ENCODE data around the gene CMTM7. TPM values are rescaled to one million over a fixed set of nuclear protein-coding genes. Genes with fewer than 3 reads are reported as not detected.
A peak's percentile ranks its signal among the peaks of the same experiment; 100 is the strongest.

Gene CMTM7
- total and polyA plus RNA-seq, 2 of the 13 experiments (the other 11 are each of a cell fraction or from before 2014, with no cell fraction given): 20.9 to 21.4 TPM

GRCh38 chr3:32391643-32392535, at the start of gene CMTM7 (continued):
- TF ChIP-seq, protein P1, sequence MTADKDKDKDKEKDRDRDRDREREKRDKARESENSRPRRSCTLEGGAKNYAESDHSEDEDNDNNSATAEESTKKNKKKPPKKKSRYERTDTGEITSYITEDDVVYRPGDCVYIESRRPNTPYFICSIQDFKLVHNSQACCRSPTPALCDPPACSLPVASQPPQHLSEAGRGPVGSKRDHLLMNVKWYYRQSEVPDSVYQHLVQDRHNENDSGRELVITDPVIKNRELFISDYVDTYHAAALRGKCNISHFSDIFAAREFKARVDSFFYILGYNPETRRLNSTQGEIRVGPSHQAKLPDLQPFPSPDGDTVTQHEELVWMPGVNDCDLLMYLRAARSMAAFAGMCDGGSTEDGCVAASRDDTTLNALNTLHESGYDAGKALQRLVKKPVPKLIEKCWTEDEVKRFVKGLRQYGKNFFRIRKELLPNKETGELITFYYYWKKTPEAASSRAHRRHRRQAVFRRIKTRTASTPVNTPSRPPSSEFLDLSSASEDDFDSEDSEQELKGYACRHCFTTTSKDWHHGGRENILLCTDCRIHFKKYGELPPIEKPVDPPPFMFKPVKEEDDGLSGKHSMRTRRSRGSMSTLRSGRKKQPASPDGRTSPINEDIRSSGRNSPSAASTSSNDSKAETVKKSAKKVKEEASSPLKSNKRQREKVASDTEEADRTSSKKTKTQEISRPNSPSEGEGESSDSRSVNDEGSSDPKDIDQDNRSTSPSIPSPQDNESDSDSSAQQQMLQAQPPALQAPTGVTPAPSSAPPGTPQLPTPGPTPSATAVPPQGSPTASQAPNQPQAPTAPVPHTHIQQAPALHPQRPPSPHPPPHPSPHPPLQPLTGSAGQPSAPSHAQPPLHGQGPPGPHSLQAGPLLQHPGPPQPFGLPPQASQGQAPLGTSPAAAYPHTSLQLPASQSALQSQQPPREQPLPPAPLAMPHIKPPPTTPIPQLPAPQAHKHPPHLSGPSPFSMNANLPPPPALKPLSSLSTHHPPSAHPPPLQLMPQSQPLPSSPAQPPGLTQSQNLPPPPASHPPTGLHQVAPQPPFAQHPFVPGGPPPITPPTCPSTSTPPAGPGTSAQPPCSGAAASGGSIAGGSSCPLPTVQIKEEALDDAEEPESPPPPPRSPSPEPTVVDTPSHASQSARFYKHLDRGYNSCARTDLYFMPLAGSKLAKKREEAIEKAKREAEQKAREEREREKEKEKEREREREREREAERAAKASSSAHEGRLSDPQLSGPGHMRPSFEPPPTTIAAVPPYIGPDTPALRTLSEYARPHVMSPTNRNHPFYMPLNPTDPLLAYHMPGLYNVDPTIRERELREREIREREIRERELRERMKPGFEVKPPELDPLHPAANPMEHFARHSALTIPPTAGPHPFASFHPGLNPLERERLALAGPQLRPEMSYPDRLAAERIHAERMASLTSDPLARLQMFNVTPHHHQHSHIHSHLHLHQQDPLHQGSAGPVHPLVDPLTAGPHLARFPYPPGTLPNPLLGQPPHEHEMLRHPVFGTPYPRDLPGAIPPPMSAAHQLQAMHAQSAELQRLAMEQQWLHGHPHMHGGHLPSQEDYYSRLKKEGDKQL (CRISPR knock-in tag; IDR thresholded peaks at IDR 0.05; ENCODE audit: low read depth): no peak
- TF ChIP-seq ZSCAN20 (CRISPR knock-in tag; IDR thresholded peaks at IDR 0.05; ENCODE audit: borderline replicate concordance) (peak; percentile 71; the same call in 1 of the 2 replicates), ATF5 (CRISPR knock-in tag; IDR thresholded peaks at IDR 0.05; ENCODE audit: low read depth) (no peak), ZNF672 (CRISPR knock-in tag; IDR thresholded peaks at IDR 0.05) (no peak), ZNF180 (CRISPR knock-in tag; IDR thresholded peaks at IDR 0.05; ENCODE audit: borderline replicate concordance, low read depth) (no peak), HMG20A (CRISPR knock-in tag; IDR thresholded peaks at IDR 0.05; ENCODE audit: borderline replicate concordance) (no peak), TSC22D2 (CRISPR knock-in tag; IDR thresholded peaks at IDR 0.05; ENCODE audit: borderline replicate concordance) (no peak), FOXM1 (CRISPR knock-in tag; IDR thresholded peaks at IDR 0.05) (no peak), ZNF329 (CRISPR knock-in tag; IDR thresholded peaks at IDR 0.05; ENCODE audit: low read depth) (peak; percentile 52; the same call in 1 of the 2 replicates), NCOR1 (IDR thresholded peaks at IDR 0.05; ENCODE audit: borderline replicate concordance, low read length) (no peak), ZKSCAN8 (CRISPR knock-in tag; IDR thresholded peaks at IDR 0.05; ENCODE audit: borderline replicate concordance) (no peak), KAT8 (CRISPR knock-in tag; IDR thresholded peaks at IDR 0.05) (peak; percentile 34; the same call in 1 of the 2 replicates), NFIC (IDR thresholded peaks at IDR 0.05; ENCODE audit: low read length) (no peak), ETV5 (CRISPR knock-in tag; IDR thresholded peaks at IDR 0.05; ENCODE audit: borderline replicate concordance) (0 out of 2 replicates have a peak, but pooled peaks have one; percentile 37), TBP (CRISPR knock-in tag; IDR thresholded peaks at IDR 0.05) (0 out of 2 replicates have a peak, but pooled peaks have one; percentile 22), BRF2 (CRISPR knock-in tag; IDR thresholded peaks at IDR 0.05) (peak; percentile 57; the same call in 1 of the 2 replicates), GABPA (IDR thresholded peaks at IDR 0.05; ENCODE audit: low read depth, low read length) (no peak), GABPA (CRISPR knock-in tag; IDR thresholded peaks at IDR 0.05; ENCODE audit: low read depth) (no peak)
- TF ChIP-seq, protein P2, sequence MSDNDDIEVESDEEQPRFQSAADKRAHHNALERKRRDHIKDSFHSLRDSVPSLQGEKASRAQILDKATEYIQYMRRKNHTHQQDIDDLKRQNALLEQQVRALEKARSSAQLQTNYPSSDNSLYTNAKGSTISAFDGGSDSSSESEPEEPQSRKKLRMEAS (IDR thresholded peaks at IDR 0.05): peak; percentile 93
- TF ChIP-seq, protein P3, sequence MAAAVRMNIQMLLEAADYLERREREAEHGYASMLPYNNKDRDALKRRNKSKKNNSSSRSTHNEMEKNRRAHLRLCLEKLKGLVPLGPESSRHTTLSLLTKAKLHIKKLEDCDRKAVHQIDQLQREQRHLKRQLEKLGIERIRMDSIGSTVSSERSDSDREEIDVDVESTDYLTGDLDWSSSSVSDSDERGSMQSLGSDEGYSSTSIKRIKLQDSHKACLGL (CRISPR knock-in tag; IDR thresholded peaks at IDR 0.05): peak; percentile 80; the same call in 1 of the 2 replicates
